HL-60/S4 (cell line): Measurements from ENCODE around the gene KRT85.

Experiments used
- in situ Hi-C: fragments of 300-500 bp; cut with MboI; formaldehyde crosslinking; loops from 2 replicates; pipeline ENCODE4 v1.14.3; 2022; ENCODE audit warnings: low sequenced_read_pairs

Gene KRT85

DNA sequence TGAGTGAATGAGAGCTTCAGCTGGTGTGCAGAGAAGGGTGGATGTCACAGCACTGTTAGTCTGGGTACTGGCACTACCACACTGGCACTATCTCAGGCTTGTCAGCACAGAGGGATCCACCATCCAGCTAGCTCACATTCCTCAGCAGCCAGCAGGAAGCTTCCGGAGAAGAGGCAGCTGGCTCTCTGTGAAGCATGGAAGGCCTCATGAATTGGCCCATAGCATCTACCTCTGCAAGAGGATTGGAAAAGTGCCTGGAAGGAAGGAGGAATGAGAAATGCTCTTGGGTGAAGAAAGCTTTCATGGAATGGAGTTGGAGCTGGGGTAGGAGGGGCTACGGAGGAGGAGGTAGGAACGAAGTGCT lies 56.0 kb downstream of the KRT85 start:
- in situ Hi-C loops = no loop called here

DNA sequence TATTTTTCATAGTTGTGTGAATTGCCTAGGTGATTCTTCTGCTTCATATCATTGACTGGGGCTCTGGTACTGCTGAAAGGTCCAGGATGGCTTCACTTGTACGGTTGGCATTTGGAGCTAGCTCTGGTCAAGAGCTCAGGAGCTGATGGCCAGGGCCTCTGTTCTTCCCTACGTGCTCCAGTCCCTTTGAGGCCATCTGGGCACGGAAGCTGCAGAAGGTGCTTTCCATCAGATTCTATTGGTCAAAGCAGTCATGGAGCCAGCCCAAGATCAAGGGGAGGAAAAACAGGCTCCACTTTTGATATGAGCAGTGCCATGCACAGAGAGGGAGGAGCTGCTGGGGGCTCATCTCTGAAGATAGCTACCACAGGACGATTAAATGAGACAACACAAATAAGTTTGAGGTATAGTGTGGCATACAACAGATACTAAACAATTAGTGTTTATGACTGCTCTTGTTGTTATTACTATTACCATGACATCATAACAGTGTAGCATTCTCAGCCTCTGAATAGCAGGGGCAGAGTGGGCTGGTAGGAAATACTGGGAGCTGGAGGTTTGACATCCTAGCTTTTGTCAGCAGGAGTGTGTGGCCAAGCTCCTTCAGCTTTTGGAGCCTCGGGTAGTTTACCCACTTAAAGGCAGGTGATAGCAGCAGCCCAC lies 56.5 kb downstream of the KRT85 start:
- in situ Hi-C loops = no loop called here
